Limb (tissue), 2 donors: ENCODE results near the gene ELMO2.

Experiments
- DNase-seq, 2 donors: peaks; one replicate each; pipeline ENCODE4 v3.0.0-alpha.2; 2016; ENCODE audit errors: extremely low spot score in 2 of 2

The ELMO2 gene

GRCh38 chr20:46367967-46368901 lies 38.2 kb downstream of the ELMO2 start:
- DNase-seq = no peak

DNA sequence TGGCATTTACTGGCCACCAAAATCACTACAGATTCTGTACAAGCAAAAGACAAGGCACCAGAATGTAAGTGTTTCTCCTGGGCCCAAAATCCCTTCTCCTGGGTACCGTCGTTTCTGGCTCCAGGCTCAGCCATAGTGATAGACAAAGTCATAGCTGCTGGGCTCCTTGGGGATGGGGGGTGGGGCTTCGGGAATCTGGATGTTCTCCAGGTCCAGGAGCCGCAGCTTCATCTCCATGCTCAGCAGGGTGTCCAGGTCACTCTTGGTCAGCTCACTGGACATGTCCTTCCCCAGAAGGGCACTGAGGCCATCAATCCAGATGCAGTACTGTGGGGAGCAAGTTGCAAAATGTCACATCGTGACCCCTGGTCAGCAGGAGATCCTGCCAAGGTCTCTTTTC lies 39.2 kb downstream of the ELMO2 start:
- no peak for DNase-seq

GRCh38 chr20:46366826-46367225 lies 39.6 kb downstream of the ELMO2 start:
- no peak for DNase-seq

GRCh38 chr20:46365487-46366220 lies 40.8 kb downstream of the ELMO2 start:
- DNase-seq = no peak

GRCh38 chr20:46364670-46365486 lies 41.5 kb downstream of the ELMO2 start:
- no peak for DNase-seq

- peak; percentile 81 to 95 for DNase-seq
These were observed 42.3 kb downstream of the ELMO2 start for GRCh38 chr20:46363874-46364669.

DNA sequence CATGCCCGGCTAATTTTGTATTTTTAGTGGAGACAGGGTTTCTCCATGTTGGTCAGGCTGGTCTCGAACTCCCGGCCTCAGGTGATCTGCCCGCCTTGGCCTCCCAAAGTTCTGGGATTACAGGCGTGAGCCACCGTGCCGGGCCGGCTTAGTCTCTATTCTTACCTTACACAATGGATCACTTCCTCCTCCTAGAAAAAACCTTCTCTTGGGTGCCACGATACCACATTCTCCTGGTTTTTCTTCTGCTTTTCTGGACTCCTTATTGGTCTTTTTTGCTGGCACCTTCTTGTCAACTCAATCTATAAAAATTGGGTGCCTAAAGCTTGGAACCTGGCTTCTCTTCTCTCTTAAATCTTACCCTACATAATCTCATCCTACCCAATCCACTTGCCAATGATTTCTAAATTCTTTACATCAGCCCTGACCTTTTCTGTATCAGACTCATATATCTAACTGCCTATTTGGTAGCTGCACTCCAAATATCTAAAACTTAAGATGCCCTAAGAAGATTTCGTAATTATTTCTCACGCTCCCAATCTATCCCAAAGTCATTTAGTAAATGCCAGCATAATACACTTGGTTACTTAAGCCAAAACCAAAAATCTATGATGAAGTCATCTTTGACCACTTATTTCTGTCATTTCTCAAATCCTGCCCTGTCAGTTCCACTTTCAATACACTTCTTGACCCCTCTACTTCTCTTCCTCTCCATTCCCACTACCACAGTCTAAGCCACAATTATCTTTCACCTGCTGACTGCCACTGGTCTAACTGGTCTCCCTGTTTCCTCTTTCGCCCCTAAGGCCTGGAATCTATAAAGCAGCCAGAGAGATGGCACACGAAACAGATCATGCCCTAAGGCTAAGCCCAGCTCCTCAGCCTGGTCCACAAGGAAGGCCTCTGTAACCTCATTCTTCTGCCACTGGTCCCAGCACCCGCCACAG lies 43.2 kb downstream of the ELMO2 start:
- no peak for DNase-seq

GRCh38 chr20:46361811-46362210 lies 44.6 kb downstream of the ELMO2 start:
- DNase-seq = no peak

DNA sequence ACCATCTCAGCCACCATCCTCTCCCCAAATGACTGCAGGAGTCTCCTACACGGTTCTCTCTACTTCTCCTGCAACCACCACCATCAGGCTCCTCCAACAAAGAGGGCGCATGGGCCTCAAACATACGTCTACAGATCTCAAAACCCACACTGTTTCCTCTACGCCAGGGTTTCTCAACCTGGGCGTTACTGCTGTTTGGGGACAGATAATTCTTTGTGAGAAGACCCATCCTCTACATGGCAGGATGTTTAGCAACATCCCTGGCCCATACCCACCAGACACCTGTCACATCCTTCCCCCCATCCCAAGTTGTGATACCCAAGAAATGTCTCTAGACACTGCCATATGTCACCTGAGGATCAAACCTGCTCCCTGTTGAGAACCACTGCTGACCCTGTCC lies 45.0 kb downstream of the ELMO2 start:
- no peak for DNase-seq

- DNase-seq = no peak
These were observed 47.1 kb downstream of the ELMO2 start for GRCh38 chr20:46359233-46359751.

- DNase-seq = no peak
These were observed 47.9 kb downstream of the ELMO2 start for GRCh38 chr20:46358346-46359058.

DNA sequence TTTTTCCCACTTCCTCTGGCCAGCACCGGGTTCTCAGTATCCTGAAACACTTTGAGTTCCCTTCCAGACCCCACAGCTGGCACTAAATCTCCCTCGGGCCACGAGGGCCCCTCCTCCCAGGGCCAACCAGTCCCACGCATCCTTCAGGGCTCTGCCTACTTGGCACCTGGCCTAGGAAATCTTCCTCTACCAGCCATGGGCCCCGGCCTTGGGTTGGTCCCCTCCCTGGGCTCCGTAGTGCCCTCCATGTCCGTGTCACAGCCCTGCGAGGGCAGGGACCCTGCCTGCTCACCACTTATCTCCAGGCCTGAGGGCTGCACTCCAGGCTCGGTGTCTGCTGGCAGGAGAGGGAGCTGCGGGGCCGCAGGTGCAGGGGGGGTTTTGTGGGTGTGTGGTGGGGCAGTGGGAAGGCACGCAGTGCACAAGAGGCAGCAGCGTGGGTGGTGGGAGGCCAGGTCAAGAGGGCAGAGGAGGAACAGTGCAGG lies 49.3 kb downstream of the ELMO2 start:
- no peak for DNase-seq

DNA sequence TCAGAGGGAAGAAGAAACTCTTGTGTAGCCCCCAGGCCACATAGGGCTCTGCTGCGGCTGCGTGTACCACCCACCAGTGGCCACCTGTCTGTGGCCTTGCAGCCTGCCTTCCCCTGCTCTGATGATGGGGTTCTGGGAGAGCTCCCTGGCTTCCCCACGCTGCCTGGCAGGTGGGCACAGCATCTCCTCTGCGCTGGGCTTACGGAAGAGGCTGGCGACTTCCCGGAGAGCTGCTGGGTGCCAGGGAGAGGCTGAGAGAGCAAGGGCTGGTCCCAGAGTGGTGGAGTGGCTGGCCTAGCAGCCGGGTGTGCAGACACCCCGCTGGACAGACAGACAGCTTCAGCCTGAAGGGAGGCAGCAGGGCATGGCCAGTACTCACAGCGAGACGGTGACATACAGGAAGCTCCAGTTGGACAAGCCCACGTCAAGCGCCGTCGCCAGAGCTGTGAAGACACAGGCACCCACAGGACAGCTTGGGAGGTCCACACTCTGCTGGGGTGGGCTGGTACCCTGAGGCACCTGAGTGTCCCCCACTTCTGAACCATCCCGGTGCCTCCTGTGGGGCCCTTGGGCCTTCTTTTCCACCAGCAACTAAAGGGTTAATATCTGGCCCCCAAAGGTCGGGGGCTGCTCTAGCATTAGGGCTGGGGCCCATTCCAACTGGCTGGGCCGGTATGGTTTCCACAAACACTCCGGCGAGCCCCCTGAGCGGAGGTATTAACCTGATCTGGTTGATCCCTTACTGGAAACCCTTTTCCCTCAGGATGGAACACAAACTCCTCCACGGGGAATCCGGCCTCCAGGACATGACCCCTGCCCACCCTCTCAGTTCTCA lies 50.0 kb downstream of the ELMO2 start:
- no peak for DNase-seq

- DNase-seq = no peak
These were observed 50.6 kb downstream of the ELMO2 start for GRCh38 chr20:46355778-46356177.

- no peak for DNase-seq
These were observed 51.3 kb downstream of the ELMO2 start for GRCh38 chr20:46354920-46355654.

GRCh38 chr20:46354207-46354555 lies 52.2 kb downstream of the ELMO2 start:
- no peak for DNase-seq

- DNase-seq = no peak
These were observed 52.8 kb downstream of the ELMO2 start for GRCh38 chr20:46353500-46354206.
